Immature natural killer cell (primary cell): ENCODE results near the gene DPH3. TPM values are rescaled to one million over a fixed set of nuclear protein-coding genes. Genes with fewer than 3 reads are reported as not detected.

Experiments used
- DNase-seq, 3 donors: peaks; one replicate each; pipeline ENCODE4 v3.0.0; 2022; ENCODE audit warnings: mixed read lengths in 1 of 3
- H3K27ac Mint-ChIP-seq, 6 donors: one replicate each; pipeline ENCODE4 v1.8.0; 2020; ENCODE audit warnings: mixed read lengths in 6 of 6, mild to moderate bottlenecking in 5 of 6, inconsistent platforms in 4 of 6, moderate library complexity in 3 of 6
- H3K27me3 Mint-ChIP-seq, 3 donors: one replicate each; pipeline ENCODE4 v1.8.0; 2020 to 2021; ENCODE audit warnings: low read depth in 3 of 3, mild to moderate bottlenecking in 3 of 3, mixed read lengths in 3 of 3, moderate library complexity in 3 of 3, inconsistent platforms in 1 of 3
- H3K36me3 Mint-ChIP-seq, 3 donors: one replicate each; pipeline ENCODE4 v1.8.0; 2020; ENCODE audit warnings: mixed read lengths in 3 of 3, inconsistent platforms in 2 of 3, mild to moderate bottlenecking in 2 of 3
- H3K4me1 Mint-ChIP-seq, 2 donors: one replicate each; pipeline ENCODE4 v1.8.0; 2020; ENCODE audit warnings: inconsistent platforms in 2 of 2, mild to moderate bottlenecking in 2 of 2, mixed read lengths in 2 of 2, moderate library complexity in 1 of 2
- H3K4me3 Mint-ChIP-seq, 5 donors: one replicate each; pipeline ENCODE4 v1.8.0; 2020; ENCODE audit warnings: mild to moderate bottlenecking in 5 of 5, mixed read lengths in 5 of 5, inconsistent platforms in 3 of 5, moderate library complexity in 3 of 5
- H3K9me3 Mint-ChIP-seq, 6 donors: one replicate each; pipeline ENCODE4 v1.8.0; 2020; ENCODE audit warnings: mild to moderate bottlenecking in 6 of 6, mixed read lengths in 6 of 6, inconsistent platforms in 4 of 6, moderate library complexity in 3 of 6
- polyA plus RNA-seq, 3 donors: library from polyadenylated mRNA; unstranded; fragments of 300-500 nt; fragmentation: Illumina TruSeq; gene quantifications; one replicate each; pipeline ENCODE4 v1.2.3, GENCODE V29; 2021

Gene DPH3
- polyA plus RNA-seq, 3 donors from 2014 or later, result 22.3 to 31.8 (median 25.5) TPM

DNA sequence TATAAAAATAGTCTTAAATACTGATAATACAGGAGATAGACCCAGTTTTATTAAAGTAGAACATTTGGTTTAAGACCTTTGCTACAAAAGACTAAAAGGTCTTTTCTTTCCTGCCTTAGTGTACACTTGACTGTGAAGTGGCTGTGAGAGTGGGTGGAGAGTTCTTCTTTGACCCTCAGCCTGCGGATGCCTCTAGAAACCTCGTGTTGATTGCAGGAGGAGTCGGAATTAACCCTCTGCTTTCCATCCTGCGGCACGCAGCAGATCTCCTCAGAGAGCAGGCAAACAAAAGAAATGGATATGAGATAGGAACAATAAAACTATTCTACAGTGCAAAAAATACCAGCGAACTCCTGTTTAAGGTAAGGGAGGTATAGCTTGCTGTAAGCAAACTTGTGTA lies 36.8 kb upstream of the DPH3 start:
- Mint-ChIP-seq H3K27ac (peak overlapping the region; percentile 92 to 99 (median 97)), H3K4me3 (peak overlapping the region; percentile 84 to 96 (median 94)), H3K36me3 (peaks cover 23 to 43% (median 26%) of the 10 kb centered on the region in 3 donors), H3K4me1 (peaks cover 84 to 95% of the 10 kb centered on the region in 2 donors), H3K27me3 (peaks cover 5 to 11% (median 5%) of the 10 kb centered on the region in 3 donors), H3K9me3 (no peaks in the 10 kb centered on the region)
- peak; percentile 33 to 44 (median 36) for DNase-seq

DNA sequence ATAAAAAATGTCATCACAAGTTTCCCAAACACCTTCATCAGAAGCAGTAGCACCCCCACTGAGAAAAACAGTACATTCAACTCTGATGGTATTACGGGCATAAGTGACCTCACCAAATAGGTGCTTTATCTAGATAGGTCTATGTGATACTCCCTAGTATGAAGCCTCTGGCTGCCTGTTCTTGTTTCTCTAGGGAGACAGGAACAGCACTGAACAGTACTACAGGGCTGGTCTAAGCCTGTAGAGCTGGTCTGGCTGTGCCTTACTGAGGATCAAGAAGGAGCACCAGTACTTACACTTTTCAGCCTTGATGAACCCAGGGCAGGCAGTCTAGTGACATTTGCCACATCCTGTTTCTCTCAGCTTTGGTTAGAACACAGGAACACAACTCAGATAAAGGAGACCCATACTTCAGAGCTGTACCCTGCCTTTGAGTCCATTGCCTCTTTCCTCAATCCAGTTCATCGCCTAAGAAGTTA lies 36.2 kb upstream of the DPH3 start:
- peak overlapping the region; percentile 92 to 99 (median 97) for H3K27ac Mint-ChIP-seq
- peak overlapping the region; percentile 84 to 96 (median 94) for H3K4me3 Mint-ChIP-seq
- DNase-seq, result peak; percentile 72 to 77 (median 76)
- H3K9me3 Mint-ChIP-seq, result no peaks in the 10 kb centered on the region
- H3K36me3 Mint-ChIP-seq, result peaks cover 27 to 39% (median 32%) of the 10 kb centered on the region in 3 donors
- H3K27me3 Mint-ChIP-seq, result peaks cover 5 to 11% (median 5%) of the 10 kb centered on the region in 3 donors
- H3K4me1 Mint-ChIP-seq, result peaks cover 79 to 95% of the 10 kb centered on the region in 2 donors

DNA sequence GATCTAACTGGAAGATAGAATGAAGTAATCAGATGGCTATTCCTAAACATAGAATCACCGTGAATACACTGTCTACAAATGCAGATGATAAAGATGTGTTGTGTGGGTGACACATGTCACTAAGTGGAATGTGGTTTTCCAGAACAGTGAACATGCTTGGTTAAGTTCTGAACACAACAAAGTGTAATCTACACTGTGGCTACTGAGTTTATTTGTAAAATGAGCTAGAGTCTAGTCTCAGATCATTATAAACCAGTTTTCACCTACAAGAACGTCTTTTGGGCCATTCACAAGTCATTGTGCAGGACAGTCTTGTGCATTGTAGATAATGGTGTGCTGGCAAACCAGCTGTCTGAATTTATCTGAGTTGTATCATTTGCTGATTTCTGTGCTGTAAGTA lies 35.6 kb upstream of the DPH3 start:
- H3K4me3 Mint-ChIP-seq, result peak overlapping the region; percentile 84 to 96 (median 94)
- H3K27me3 Mint-ChIP-seq, result peaks cover 5 to 11% (median 5%) of the 10 kb centered on the region in 3 donors
- DNase-seq, result peak; percentile 39 to 52 (median 47)
- peaks cover 33 to 40% (median 37%) of the 10 kb centered on the region in 3 donors for H3K36me3 Mint-ChIP-seq
- peaks cover 79 to 95% of the 10 kb centered on the region in 2 donors for H3K4me1 Mint-ChIP-seq
- H3K9me3 Mint-ChIP-seq, result no peaks in the 10 kb centered on the region
- H3K27ac Mint-ChIP-seq, result peak overlapping the region; percentile 92 to 99 (median 97)

DNA sequence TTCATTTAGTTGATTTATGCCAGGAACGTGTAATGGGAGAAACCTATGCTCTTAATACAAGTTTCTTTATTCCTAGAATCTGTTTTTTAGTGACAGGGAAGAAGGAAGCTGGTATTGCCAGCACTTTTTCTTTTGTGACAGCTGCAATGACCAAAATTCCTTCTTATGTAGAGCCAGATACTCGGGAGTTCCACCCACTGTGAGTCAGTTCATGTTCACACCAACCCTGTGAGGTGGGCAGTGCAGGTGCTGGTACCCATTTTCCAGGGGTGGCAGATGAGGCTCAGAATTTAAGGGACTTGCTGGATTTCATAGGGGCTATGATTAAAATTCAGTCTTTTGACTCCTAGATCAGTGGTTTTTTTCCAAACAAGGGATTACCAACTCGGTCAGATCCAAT lies 35.0 kb upstream of the DPH3 start:
- Mint-ChIP-seq H3K36me3 (peaks cover 33 to 41% (median 35%) of the 10 kb centered on the region in 3 donors), H3K4me3 (peak overlapping the region; percentile 84 to 96 (median 94)), H3K4me1 (peaks cover 77 to 94% of the 10 kb centered on the region in 2 donors), H3K27ac (peak overlapping the region; percentile 92 to 99 (median 97)), H3K9me3 (no peaks in the 10 kb centered on the region), H3K27me3 (peaks cover 5 to 11% (median 5%) of the 10 kb centered on the region in 3 donors)
- no peak for DNase-seq

DNA sequence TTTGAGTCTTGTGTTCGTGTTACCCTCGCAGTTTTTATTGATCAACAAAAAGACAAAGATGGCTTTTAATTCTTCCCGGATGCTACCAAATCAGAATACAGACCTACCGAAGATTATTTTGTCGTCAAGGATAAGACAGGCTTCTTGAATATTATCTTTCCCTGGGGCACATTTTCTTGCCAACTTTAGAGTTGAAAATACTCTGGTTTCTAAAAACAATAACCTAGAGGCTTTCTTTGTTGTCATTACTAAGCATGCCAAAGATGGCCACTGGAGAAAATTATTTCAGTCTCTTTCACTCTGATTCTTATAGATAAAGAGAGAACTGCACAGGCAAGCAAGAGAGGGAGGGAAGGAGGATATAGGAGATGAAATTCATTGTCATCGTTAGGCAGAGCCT lies 34.1 kb upstream of the DPH3 start:
- Mint-ChIP-seq H3K4me3 (peak overlapping the region in 3 of 5 donors; percentile 35 to 64 (median 51)), H3K9me3 (peaks cover 0 to 2% (median 0%) of the 10 kb centered on the region in 6 donors), H3K36me3 (peaks cover 27 to 39% (median 32%) of the 10 kb centered on the region in 3 donors), H3K27me3 (peaks cover 3 to 11% (median 5%) of the 10 kb centered on the region in 3 donors), H3K4me1 (peaks cover 70 to 88% of the 10 kb centered on the region in 2 donors), H3K27ac (peak overlapping the region; percentile 75 to 99 (median 86))
- no peak for DNase-seq

DNA sequence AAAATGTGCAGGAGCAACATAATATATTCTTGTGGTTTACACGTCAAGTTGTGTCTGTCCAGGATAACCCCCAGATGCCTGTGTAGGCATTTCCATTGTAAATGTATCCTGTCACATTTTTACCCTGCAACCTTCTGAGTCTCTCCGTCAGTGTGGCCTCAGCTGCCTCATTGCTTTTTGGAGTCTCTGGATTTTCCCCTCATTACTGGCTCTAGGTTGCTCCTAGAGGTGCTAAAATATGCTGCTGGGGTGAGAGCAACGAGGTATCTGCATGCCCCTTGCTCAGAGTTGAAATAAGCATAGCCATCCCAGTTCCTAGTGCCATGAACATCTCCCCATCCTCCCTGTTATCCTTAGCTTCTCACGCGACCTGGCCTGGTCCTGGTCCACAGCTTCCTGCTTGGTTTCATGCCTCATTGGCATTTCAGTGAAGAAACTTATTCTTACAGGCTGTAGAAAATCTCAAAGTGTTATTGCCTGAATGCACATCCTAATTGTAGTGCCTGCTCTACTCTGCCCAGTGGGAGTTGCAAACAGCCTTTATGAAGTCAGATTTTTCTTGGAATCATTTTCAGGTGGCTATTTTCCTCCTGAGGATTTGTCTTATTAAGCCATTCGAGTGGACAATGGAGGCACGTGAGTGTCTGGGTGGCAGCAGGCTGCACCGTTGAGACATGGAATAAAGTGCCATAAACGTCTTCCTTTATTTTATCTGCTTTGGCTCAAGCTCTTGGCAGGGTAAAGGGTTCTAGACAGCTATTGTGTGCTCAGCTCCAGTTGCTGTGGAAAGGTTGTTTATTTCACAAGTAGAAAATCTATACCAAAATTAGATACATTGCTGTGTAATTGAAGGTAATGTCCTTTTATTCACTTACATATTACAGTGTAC lies 33.5 kb upstream of the DPH3 start:
- Mint-ChIP-seq H3K4me1 (peaks cover 70 to 83% of the 10 kb centered on the region in 2 donors), H3K27me3 (peaks cover 3 to 11% (median 5%) of the 10 kb centered on the region in 3 donors), H3K36me3 (peaks cover 29 to 41% (median 37%) of the 10 kb centered on the region in 3 donors), H3K9me3 (peaks cover 0 to 5% (median 0%) of the 10 kb centered on the region in 6 donors), H3K4me3 (no peak overlapping the region), H3K27ac (peak overlapping the region in 5 of 6 donors; percentile 75 to 99 (median 92))
- no peak for DNase-seq

DNA sequence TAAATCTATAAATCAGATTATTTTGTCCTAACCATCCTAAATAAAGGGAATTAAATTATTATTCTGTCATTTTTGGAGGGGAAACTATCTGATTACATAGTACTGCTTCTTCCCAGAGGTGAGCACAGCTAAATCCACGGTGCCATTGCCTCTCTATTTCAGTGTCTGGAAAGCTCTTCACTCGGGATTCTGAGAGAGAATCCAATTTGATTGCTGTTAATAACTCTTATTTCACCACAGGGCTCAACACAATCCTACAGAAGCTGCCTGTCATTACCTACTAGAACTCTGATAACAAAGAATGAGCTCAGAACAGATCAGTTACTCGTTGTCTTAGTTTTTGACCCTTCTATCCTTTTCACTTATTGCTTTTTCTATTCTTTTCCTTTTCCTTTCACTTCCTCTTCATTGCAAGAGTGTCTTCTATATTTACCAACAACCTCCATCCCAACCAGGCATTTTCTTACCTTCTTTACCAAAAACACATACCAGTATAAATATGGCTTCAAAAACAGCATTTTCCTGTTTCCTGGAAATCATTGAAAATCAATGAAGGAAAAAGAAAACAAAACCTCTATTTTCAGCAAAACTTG lies 30.7 kb upstream of the DPH3 start:
- H3K4me3 Mint-ChIP-seq, result no peak overlapping the region
- DNase-seq, result no peak
- H3K27ac Mint-ChIP-seq, result peak overlapping the region in 4 of 6 donors; percentile 7 to 60 (median 36)
- H3K4me1 Mint-ChIP-seq, result peaks cover 65 to 81% of the 10 kb centered on the region in 2 donors
- peaks cover 2 to 5% (median 3%) of the 10 kb centered on the region in 3 donors for H3K27me3 Mint-ChIP-seq
- H3K36me3 Mint-ChIP-seq, result peaks cover 27 to 40% (median 32%) of the 10 kb centered on the region in 3 donors
- peaks cover 0 to 5% (median 0%) of the 10 kb centered on the region in 6 donors for H3K9me3 Mint-ChIP-seq

DNA sequence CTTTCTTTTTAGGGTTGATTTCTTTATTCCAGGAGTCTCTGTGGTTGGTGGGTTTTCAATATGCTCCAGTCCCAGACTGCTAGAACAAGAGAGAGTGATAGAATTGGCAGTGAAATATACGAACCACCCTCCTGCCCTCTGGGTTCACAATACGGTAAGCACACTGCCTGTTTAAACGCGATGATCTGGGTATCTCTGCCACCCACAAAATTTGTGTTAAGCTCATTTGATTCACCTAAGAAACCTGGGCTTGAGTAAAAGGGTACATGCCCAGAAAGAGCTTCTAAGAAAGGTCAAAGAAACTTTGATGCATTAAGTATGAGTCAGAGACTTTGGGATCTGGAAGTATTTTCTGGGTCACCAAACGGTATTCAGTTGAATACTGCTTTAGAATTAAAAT lies 30.1 kb upstream of the DPH3 start:
- H3K27ac Mint-ChIP-seq, result peak overlapping the region in 2 of 6 donors; percentile 55 to 71
- H3K4me3 Mint-ChIP-seq, result no peak overlapping the region
- no peak for DNase-seq
- H3K27me3 Mint-ChIP-seq, result peaks cover 2 to 5% (median 3%) of the 10 kb centered on the region in 3 donors
- H3K9me3 Mint-ChIP-seq, result peaks cover 0 to 5% (median 0%) of the 10 kb centered on the region in 6 donors
- H3K36me3 Mint-ChIP-seq, result peaks cover 27 to 40% (median 32%) of the 10 kb centered on the region in 3 donors
- peaks cover 65 to 81% of the 10 kb centered on the region in 2 donors for H3K4me1 Mint-ChIP-seq

DNA sequence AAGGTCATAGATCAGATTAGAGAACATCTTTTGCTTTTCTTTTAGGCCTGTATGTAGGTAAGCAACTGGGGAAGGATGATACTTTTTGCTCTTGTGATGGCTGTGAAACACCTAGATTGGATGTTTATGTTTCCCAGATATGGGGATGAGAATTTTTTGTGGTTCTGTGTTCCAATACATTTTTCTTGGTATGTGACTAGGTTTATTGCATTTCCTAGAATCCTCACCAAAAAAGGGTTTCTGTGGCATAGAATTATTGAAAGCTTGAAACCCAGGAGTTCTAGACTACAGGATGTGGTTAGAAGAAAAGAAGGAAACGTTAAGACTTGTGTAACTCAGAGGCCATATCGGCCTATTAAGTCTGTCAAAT lies 26.1 kb upstream of the DPH3 start:
- H3K27me3 Mint-ChIP-seq, result peaks cover 2 to 6% (median 4%) of the 10 kb centered on the region in 3 donors
- peak; percentile 37 to 50 (median 42) for DNase-seq
- peaks cover 0 to 5% (median 0%) of the 10 kb centered on the region in 6 donors for H3K9me3 Mint-ChIP-seq
- peak overlapping the region; percentile 86 to 96 (median 92) for H3K27ac Mint-ChIP-seq
- peaks cover 13 to 20% (median 17%) of the 10 kb centered on the region in 3 donors for H3K36me3 Mint-ChIP-seq
- H3K4me1 Mint-ChIP-seq, result peaks cover 82 to 84% of the 10 kb centered on the region in 2 donors
- peak overlapping the region; percentile 68 to 79 (median 76) for H3K4me3 Mint-ChIP-seq

DNA sequence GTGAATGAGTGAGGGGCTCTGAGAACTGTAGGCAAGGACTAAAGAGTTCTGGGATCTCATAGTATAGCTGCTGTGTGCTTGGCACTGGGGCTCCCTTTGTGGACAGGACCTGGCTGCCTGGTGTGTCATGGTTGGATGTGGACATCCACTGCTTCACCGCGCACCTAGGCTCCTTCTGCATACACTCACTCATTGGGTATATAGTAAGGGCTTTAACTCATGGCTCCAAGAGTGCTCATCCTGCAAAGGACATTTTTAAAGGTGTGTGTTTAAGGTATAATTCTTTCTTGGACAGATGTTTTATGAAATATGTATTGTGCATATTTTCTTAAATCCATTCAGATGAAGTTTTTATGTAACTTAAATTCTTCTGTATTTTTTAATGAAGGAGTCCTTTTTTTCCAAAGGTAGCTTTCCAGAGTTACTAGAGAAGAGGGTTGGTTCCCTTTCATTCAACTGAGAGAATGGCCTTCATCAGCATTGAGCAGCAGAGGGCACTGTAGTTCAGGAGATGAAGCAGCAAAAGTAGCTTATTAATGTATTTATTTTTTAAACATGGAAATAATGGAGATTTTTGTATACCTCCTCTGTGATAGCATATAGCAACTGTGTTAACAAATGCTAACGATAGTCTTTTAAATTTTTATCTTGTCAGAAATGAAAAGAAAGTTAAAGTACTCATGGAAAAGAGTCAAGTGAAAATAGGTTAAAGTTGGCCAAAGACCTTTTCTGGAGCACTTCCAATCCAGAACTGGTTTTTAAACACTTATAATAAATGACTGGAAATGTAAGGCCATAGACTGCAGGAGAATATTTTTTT lies 25.5 kb upstream of the DPH3 start:
- peaks cover 82 to 84% of the 10 kb centered on the region in 2 donors for H3K4me1 Mint-ChIP-seq
- DNase-seq, result peak; percentile 47 to 61 (median 60)
- H3K36me3 Mint-ChIP-seq, result peaks cover 7 to 15% (median 11%) of the 10 kb centered on the region in 3 donors
- peaks cover 2 to 6% (median 5%) of the 10 kb centered on the region in 3 donors for H3K27me3 Mint-ChIP-seq
- peak overlapping the region; percentile 86 to 98 (median 94) for H3K27ac Mint-ChIP-seq
- H3K9me3 Mint-ChIP-seq, result peaks cover 0 to 5% (median 0%) of the 10 kb centered on the region in 6 donors
- peak overlapping the region; percentile 68 to 91 (median 78) for H3K4me3 Mint-ChIP-seq

DNA sequence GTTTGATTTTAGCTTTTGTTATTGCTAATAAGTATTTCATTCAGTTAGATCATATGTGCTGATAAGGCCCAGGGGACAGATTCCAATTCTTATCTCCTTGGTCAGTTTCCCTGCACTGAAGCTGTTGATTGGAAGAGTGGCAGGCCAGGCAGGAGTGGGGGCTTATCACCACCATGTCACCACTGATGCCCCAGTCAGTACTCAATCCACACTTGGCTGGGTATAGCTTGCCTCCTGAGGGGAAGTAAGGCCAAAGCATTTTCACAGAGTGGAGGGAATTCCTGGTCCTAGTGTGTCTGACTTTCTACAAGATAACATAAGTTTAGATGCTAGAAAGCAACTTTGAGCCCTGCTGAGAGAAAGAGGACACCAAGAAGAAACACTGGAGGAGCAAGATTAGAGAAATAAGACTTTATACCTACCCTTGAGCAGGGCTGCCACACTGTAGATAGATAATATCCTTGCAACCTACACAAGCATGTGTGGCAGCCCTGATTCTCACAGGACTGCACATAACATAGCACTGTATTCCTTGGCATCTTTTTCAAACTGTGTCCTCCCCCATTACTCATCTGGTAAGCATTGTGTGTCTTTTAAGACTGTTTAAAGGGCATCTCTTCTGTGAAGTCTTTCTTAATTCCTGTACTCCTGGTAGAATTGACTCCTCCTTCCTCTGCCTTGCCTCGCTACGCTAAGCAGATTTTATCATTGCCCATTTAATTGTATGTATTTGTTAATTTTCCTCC lies 24.6 kb upstream of the DPH3 start:
- Mint-ChIP-seq H3K27ac (peak overlapping the region; percentile 86 to 98 (median 96)), H3K27me3 (peaks cover 2 to 6% (median 5%) of the 10 kb centered on the region in 3 donors), H3K4me3 (peak overlapping the region; percentile 79 to 97 (median 91)), H3K9me3 (peaks cover 0 to 5% (median 0%) of the 10 kb centered on the region in 6 donors), H3K36me3 (peaks cover 4 to 18% (median 9%) of the 10 kb centered on the region in 3 donors), H3K4me1 (peaks cover 87% of the 10 kb centered on the region in 2 donors)
- no peak for DNase-seq

DNA sequence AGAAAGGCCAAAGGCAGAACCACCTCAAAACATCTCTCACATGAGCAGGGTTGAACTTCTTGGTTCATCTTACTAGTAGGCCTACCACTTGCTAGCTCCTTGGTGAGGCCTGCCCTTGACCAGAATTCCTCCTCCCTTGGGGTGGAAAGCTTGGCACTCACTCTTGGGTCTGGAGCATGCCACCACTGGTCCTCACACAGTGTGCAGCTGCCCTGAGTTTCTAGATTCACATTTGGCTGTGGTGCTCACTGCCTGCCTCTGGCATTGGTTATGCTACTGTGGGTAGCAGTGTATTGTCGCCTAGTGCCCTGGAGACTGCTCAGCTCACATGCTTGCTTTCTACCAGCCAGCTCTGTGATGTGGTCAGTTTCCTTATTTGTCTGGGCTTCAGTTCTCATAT lies 23.9 kb upstream of the DPH3 start:
- H3K27me3 Mint-ChIP-seq, result peaks cover 2 to 6% (median 5%) of the 10 kb centered on the region in 3 donors
- peak overlapping the region; percentile 79 to 97 (median 91) for H3K4me3 Mint-ChIP-seq
- H3K36me3 Mint-ChIP-seq, result peaks cover 6 to 14% (median 6%) of the 10 kb centered on the region in 3 donors
- DNase-seq, result no peak
- H3K27ac Mint-ChIP-seq, result peak overlapping the region; percentile 86 to 98 (median 96)
- H3K4me1 Mint-ChIP-seq, result peaks cover 88 to 89% of the 10 kb centered on the region in 2 donors
- H3K9me3 Mint-ChIP-seq, result peaks cover 0 to under 1% (median 0%) of the 10 kb centered on the region in 6 donors
